ENCODE measurements around the gene ANP32B.
"Not testable (repeated sequence)": the region's sequence is repeated elsewhere in the genome, so short reads cannot be mapped to it uniquely, and the experiment has no call there.

Gene ANP32B

GRCh38 chr9:97964901-97965300 is 18.2 kb upstream of the ANP32B start:
- DNase-seq, result no peak

GRCh38 chr9:97966493-97966892 is 16.6 kb upstream of the ANP32B start:
- DNase-seq, result no peak

DNA sequence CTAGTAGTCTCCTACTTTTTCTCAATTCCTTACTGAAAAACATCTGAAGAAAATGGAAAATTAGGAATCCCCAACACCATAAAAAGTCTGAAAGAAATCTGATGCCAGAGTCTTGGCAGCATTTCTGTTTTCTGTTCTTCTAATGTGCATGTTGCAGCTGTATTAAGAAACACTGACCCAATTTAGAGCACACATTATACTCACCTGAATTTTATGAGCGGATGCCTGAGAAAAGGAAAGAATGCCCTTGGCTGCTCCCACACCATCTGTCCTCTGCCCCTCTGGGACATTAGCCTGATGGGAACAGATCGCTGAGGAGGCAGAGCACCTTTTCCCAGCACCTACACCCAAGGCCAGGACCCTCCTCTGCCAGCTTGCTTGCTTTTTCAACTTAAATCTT is 14.1 kb upstream of the ANP32B start:
- DNase-seq, result no peak

DNA sequence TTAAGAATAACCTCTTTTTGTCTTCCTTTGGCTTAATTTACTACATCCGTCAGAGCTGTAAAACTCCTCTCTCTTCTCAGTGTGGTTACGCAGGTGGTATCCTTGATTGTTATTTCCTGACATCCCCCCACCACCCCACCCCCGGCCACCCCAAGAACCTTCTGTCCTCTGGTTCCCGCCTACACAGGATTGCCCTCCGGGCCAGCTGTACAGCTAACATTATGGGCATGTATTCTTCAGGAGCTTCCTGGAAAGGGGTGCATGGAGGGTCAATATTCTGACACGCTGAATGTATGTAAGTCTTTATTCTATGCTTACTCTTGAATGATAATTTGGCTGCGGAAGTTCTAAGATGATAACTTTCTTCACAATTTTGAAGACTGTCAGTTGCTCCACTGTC is 13.0 kb upstream of the ANP32B start:
- DNase-seq, result no peak

GRCh38 chr9:97972753-97973152 is 10.4 kb upstream of the ANP32B start:
- no peak for DNase-seq

GRCh38 chr9:97975376-97975775 is 7.8 kb upstream of the ANP32B start:
- no peak for DNase-seq

- DNase-seq, result not testable (repeated sequence)
These were observed 6.5 kb upstream of the ANP32B start for GRCh38 chr9:97976633-97977032.

GRCh38 chr9:97978371-97979130 is 4.6 kb upstream of the ANP32B start:
- no peak for DNase-seq

DNA sequence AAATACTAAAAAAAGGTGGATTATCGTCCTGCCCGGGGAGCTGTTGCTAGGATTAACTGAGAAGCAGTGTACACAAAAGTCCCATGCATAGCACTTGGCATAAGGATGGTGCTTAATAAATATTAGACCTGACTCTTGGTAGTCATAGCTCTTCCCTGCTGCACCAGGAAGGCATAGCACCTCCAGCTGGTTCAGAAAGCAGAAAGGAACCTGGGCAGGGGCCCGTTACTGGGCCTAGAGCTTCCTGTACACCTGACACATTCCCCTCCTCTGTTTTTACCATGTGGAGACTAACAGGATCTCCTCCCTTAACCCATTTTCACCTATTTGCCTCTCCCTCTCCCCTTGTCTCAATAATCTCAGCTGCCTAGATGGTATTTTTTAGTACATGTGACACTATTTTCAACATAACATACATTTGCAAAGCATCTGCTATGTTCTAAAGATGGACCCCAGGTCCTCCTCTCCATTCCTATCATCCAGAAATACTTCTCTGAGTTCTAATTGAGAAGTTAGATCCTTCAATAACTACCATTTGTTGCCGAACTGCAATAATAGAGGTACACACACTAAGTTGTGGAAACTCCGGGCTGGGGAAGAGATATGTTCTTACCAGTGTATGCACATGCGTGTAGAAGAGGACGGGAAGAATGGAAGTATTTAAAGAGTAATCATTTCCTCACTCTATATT is 3.2 kb upstream of the ANP32B start:
- no peak for DNase-seq

DNA sequence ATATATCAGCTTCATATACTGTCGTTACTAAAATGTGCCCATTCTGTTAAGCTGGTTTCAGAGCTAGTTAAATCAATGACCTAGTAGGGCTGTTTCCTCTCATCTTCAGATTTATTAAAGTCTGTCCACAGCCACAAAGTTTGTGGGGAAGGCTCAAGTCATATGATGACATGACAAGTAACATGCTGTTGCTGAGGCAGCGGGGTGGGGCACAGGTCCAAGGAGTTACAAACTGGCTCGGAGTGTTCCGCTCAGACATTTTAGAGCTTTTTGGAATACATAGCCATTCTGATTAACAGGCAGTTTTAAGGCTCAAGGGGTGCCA is 2.7 kb upstream of the ANP32B start:
- DNase-seq, result no peak

- no peak for DNase-seq
These were observed 2.0 kb upstream of the ANP32B start for GRCh38 chr9:97980918-97981845.

GRCh38 chr9:97981846-97982682 is 1.1 kb upstream of the ANP32B start:
- DNase-seq, result no peak

DNA sequence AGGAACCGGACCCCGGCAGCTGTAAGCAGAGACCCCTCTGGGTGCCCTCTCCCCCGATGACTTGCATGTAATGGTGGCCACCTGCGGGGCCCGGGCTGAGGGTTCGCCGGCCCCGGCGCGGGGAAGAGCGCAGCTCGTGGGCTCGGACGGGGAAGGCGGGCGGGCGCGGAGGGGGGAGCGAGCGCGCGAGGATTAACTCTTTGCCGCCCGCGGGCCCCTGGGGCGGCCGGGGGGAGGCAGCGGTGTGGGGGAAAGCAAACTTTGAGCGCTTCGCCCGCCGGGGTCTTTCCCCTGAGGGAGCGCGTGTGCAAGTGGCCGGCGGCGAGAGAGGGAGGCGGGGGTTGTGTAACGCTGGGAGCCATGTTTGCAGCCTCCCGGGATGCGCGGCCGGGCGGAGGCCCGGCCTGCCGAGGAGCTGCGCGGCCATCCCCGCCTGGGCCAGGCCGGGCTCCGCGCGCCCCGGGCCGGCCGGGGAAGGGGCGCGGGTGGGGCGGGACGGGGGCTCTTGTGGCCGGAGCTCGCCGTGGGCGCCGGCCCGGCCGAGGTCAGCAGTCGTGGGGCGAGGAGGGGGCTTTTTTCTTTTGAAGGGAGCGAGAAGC is 547 bp downstream of the ANP32B start:
- DNase-seq, result peak in 1 of 2 experiments; percentile 37

- peak; percentile 45 to 66 for DNase-seq
These were observed 1.3 kb downstream of the ANP32B start for GRCh38 chr9:97984188-97985057.

- DNase-seq, result peak in 1 of 2 experiments; percentile 19
These were observed 2.1 kb downstream of the ANP32B start for GRCh38 chr9:97985058-97985861.

DNA sequence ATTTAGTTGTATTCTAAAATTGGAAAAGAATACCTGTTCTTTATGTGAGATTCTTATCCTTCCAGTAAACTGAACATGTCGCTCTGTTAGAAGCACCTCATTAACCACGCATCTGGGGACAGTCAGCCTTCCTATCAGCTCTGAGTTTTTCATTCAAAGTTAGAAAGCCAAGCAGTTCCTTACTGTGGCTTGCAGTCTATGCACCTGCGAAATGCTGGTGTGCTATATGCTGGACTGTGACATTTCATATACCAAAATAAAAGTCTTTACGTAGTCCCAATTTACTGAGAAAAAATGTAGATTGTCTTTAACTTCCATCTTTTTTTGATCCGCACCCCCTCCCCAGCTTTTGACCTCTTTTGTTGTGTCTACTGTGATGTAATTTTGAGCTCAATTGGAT is 4.3 kb downstream of the ANP32B start:
- DNase-seq, result no peak

DNA sequence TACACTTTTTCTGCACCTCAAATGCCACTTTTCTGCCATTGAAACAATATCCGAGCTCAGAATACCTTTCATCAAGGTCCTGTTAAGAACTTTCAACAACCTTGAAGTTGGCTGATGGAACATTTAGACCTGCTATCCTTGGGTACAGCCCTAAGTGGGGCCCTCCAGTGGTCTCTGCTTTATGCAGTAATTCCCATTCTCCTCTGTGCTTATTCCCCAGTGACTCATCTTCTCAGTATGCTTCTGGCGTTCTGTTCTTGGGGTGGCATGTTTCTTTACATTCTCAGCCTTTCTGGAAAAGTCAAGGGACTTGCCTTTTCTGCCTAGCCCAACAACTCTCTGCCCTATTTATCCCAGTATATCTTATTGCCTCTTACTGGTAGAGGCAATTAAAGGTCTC is 7.1 kb downstream of the ANP32B start:
- peak in 1 of 2 experiments; percentile 75 for DNase-seq

DNA sequence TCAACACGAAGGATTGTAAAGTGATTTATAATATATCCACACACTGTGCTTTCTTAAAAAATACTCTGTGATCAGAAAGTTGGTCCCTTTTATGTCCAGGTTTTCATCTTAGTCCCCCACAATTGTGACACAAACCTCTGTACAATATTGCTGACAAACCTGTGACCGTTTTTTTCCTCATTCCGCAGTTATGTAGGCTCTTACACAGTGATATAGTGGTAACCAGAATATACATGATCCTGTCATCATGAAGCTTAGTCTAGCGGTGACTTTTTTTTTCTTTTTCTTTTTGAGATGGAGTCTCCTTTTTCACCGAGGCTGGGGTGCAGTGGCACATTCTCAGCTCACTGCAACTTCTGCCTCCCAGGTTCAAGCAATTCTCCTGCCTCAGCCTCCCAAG is 8.7 kb downstream of the ANP32B start:
- DNase-seq, result no peak

- DNase-seq, result no peak
These were observed 9.1 kb downstream of the ANP32B start for GRCh38 chr9:97992219-97992618.

GRCh38 chr9:97993000-97993399 is 9.9 kb downstream of the ANP32B start:
- DNase-seq, result no peak
